B cell (primary cell): ENCODE results near the gene SKA3.

Source experiments
- EZH2 ChIP-seq: IDR thresholded peaks from 2 replicates; pipeline ENCODE4 v1.6.1; 2012; ENCODE audit warnings: borderline replicate concordance, low read depth, mild to moderate bottlenecking, moderate library complexity, low read length; ENCODE audit not compliant: insufficient read depth, poor library complexity, severe bottlenecking
- TF ChIP-seq, protein P1 (sequence below): fragments of 200-600 bp; IDR thresholded peaks from one replicate; pipeline ENCODE4 v1.8.0; 2022; ENCODE audit warnings: antibody characterized with exemption, mild to moderate bottlenecking

DNA sequence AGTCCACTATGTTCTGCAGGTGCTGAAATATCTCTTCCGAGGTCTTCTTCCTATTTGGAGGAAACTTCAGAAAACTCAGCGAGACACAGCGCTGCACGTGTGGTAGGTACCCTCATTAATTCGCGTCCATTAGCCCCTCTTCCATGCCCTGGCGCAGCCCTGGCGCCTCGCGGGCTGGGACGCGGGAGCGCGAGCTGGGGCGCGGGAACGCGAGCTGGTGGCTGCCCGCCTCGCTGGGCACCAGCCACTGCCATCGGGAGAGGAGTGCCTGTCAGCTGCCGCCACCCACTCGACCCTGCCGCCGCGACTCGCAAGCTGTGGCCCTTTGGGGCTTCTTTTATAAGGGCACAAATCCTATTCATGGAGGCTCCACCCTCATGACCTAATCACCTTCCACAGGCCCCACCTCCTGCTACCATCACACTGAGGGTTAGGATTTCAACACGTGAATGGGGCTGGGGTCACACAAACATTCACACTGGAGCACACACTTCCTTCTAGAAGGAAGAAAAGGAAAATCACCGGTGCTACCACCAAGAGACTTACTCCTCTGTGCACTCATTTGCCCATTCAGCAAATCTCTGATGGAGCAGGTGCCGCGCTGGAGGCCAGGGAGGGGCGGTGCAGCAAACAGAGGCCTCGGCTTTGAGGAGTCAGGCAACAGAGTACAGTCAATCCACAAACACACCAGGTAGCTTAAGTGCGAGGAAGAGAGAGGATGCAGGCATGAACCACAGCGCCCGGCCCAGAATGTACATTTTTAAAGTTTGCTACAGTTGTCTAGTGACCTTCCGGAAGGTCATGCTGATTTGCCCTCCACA is 71.9 kb downstream of the SKA3 start:
- TF ChIP-seq, protein P1, sequence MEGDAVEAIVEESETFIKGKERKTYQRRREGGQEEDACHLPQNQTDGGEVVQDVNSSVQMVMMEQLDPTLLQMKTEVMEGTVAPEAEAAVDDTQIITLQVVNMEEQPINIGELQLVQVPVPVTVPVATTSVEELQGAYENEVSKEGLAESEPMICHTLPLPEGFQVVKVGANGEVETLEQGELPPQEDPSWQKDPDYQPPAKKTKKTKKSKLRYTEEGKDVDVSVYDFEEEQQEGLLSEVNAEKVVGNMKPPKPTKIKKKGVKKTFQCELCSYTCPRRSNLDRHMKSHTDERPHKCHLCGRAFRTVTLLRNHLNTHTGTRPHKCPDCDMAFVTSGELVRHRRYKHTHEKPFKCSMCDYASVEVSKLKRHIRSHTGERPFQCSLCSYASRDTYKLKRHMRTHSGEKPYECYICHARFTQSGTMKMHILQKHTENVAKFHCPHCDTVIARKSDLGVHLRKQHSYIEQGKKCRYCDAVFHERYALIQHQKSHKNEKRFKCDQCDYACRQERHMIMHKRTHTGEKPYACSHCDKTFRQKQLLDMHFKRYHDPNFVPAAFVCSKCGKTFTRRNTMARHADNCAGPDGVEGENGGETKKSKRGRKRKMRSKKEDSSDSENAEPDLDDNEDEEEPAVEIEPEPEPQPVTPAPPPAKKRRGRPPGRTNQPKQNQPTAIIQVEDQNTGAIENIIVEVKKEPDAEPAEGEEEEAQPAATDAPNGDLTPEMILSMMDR = no peak
- no peak for TF ChIP-seq EZH2
